ENCODE measurements around the gene SKAP1.

GRCh38 chr17:48160177-48161081 is 269.6 kb downstream of the SKAP1 start:
- TF ChIP-seq CTCF (conservative IDR thresholded peaks at IDR 0.05; ENCODE audit: low read length) (no peak), EZH2phosphoT487 (IDR thresholded peaks at IDR 0.05; ENCODE audit: borderline replicate concordance, low read depth, low read length) (no peak)

All from OCI-LY7 (cell line).